Tibial nerve (tissue), 4 donors: ENCODE results near the gene CMC2.

Experiments
- EP300 ChIP-seq, 2 donors: sonication (generic); formaldehyde crosslinking; IDR thresholded peaks; one replicate each; pipeline ENCODE4 v1.6.1; 2017; ENCODE audit warnings: antibody characterized with exemption in 2 of 2, mild to moderate bottlenecking in 1 of 2
- POLR2A ChIP-seq, 2 donors: fragments of 450-650 bp; IDR thresholded peaks; one replicate each; pipeline ENCODE4 v1.6.1; 2017; ENCODE audit warnings: antibody characterized with exemption in 2 of 2, mild to moderate bottlenecking in 2 of 2, moderate library complexity in 2 of 2
- TF ChIP-seq, protein P1 (sequence below), 5 experiments: fragments of 200-600 bp in 3 of 5; fragments of 450-650 bp in 2 of 5; sonication (generic) in 3 of 5; IDR thresholded peaks; one replicate each; pipeline ENCODE4 v1.5.1; 2016 to 2019; ENCODE audit warnings: antibody characterized with exemption in 5 of 5, mild to moderate bottlenecking in 3 of 5, moderate library complexity in 2 of 5

GRCh38 chr16:80938879-80939260 lies 67.8 kb downstream of the CMC2 start:
- TF ChIP-seq, protein P1, sequence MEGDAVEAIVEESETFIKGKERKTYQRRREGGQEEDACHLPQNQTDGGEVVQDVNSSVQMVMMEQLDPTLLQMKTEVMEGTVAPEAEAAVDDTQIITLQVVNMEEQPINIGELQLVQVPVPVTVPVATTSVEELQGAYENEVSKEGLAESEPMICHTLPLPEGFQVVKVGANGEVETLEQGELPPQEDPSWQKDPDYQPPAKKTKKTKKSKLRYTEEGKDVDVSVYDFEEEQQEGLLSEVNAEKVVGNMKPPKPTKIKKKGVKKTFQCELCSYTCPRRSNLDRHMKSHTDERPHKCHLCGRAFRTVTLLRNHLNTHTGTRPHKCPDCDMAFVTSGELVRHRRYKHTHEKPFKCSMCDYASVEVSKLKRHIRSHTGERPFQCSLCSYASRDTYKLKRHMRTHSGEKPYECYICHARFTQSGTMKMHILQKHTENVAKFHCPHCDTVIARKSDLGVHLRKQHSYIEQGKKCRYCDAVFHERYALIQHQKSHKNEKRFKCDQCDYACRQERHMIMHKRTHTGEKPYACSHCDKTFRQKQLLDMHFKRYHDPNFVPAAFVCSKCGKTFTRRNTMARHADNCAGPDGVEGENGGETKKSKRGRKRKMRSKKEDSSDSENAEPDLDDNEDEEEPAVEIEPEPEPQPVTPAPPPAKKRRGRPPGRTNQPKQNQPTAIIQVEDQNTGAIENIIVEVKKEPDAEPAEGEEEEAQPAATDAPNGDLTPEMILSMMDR (IDR thresholded peaks at IDR 0.05), result no peak
- TF ChIP-seq POLR2A (IDR thresholded peaks at IDR 0.05) (no peak), EP300 (IDR thresholded peaks at IDR 0.05) (no peak)
